ENCODE measurements around the gene PRLH. TPM values are rescaled to one million over a fixed set of nuclear protein-coding genes. Genes with fewer than 3 reads are reported as not detected.

PRLH gene
- total and polyA plus RNA-seq, 4 donors = not detected

- Histone ChIP-seq H3K27me3 (ENCODE audit: control insufficient read depth in 4 of 4, insufficient read depth in 4 of 4, low read length in 3 of 4) (no peaks in the 10 kb centered on the region), H3K4me3 (ENCODE audit: low read depth in 1 of 3, low read length in 3 of 3) (no peak overlapping the region), H3K4me1 (ENCODE audit: control insufficient read depth in 4 of 4, insufficient read depth in 4 of 4, low read length in 3 of 4) (peaks cover 0 to 21% (median 4%) of the 10 kb centered on the region in 4 donors), H3K27ac (ENCODE audit: low read depth in 1 of 2, low read length in 2 of 2) (no peak overlapping the region), H3K9me3 (ENCODE audit: control insufficient read depth in 4 of 4, low read length in 3 of 4) (no peaks in the 10 kb centered on the region), H3K36me3 (ENCODE audit: control insufficient read depth in 4 of 4, insufficient read depth in 3 of 4, low read depth in 1 of 4, low read length in 3 of 4) (no peaks in the 10 kb centered on the region), H3K9ac (ENCODE audit: low read depth in 1 of 2, low read length in 2 of 2) (no peak overlapping the region)
- DNase-seq (ENCODE audit: low spot score) = no peak
- TF ChIP-seq HNF4G (IDR thresholded peaks at IDR 0.05) = peak; percentile 44
- peak in 1 of 2 donors; percentile 74 for TF ChIP-seq RXRA (IDR thresholded peaks at IDR 0.05)
- TF ChIP-seq SP1 (IDR thresholded peaks at IDR 0.05) = peak; percentile 89
- peak in 1 of 2 donors; percentile 51 for TF ChIP-seq RAD21 (IDR thresholded peaks at IDR 0.05)
- no peak for TF ChIP-seq YY1 (IDR thresholded peaks at IDR 0.05)
- TF ChIP-seq HNF4A (conservative IDR thresholded peaks at IDR 0.05) = peak in 1 of 2 donors; percentile 88
- peak; percentile 91 for TF ChIP-seq NR2F2 (IDR thresholded peaks at IDR 0.05)
- TF ChIP-seq, protein P1, sequence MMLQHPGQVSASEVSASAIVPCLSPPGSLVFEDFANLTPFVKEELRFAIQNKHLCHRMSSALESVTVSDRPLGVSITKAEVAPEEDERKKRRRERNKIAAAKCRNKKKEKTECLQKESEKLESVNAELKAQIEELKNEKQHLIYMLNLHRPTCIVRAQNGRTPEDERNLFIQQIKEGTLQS (IDR thresholded peaks at IDR 0.05) = no peak
- 55% methylated on average over 15 of the region's 15 CpGs for WGBS
These were observed 37.5 kb downstream of the PRLH start for GRCh38 chr2:237603718-237604362.

- no peak overlapping the region for H3K4me3 ChIP-seq (ENCODE audit: low read depth in 1 of 3, low read length in 3 of 3)
- H3K9ac ChIP-seq (ENCODE audit: low read depth in 1 of 2, low read length in 2 of 2) = no peak overlapping the region
- no peaks in the 10 kb centered on the region for H3K9me3 ChIP-seq (ENCODE audit: control insufficient read depth in 4 of 4, low read length in 3 of 4)
- H3K27ac ChIP-seq (ENCODE audit: low read depth in 1 of 2, low read length in 2 of 2) = no peak overlapping the region
- no peak for TF ChIP-seq JUND (IDR thresholded peaks at IDR 0.05)
- TF ChIP-seq, protein P2, sequence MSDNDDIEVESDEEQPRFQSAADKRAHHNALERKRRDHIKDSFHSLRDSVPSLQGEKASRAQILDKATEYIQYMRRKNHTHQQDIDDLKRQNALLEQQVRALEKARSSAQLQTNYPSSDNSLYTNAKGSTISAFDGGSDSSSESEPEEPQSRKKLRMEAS (IDR thresholded peaks at IDR 0.05) = no peak
- no peak for TF ChIP-seq HNF4G (IDR thresholded peaks at IDR 0.05)
- no peak for TF ChIP-seq HNF4A (conservative IDR thresholded peaks at IDR 0.05)
- TF ChIP-seq YY1 (IDR thresholded peaks at IDR 0.05) = no peak
- no peak for TF ChIP-seq RAD21 (IDR thresholded peaks at IDR 0.05)
- TF ChIP-seq, protein P3, sequence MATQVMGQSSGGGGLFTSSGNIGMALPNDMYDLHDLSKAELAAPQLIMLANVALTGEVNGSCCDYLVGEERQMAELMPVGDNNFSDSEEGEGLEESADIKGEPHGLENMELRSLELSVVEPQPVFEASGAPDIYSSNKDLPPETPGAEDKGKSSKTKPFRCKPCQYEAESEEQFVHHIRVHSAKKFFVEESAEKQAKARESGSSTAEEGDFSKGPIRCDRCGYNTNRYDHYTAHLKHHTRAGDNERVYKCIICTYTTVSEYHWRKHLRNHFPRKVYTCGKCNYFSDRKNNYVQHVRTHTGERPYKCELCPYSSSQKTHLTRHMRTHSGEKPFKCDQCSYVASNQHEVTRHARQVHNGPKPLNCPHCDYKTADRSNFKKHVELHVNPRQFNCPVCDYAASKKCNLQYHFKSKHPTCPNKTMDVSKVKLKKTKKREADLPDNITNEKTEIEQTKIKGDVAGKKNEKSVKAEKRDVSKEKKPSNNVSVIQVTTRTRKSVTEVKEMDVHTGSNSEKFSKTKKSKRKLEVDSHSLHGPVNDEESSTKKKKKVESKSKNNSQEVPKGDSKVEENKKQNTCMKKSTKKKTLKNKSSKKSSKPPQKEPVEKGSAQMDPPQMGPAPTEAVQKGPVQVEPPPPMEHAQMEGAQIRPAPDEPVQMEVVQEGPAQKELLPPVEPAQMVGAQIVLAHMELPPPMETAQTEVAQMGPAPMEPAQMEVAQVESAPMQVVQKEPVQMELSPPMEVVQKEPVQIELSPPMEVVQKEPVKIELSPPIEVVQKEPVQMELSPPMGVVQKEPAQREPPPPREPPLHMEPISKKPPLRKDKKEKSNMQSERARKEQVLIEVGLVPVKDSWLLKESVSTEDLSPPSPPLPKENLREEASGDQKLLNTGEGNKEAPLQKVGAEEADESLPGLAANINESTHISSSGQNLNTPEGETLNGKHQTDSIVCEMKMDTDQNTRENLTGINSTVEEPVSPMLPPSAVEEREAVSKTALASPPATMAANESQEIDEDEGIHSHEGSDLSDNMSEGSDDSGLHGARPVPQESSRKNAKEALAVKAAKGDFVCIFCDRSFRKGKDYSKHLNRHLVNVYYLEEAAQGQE (IDR thresholded peaks at IDR 0.05) = no peak
- TF ChIP-seq NR2F2 (IDR thresholded peaks at IDR 0.05) = no peak
- no peak for TF ChIP-seq SP1 (IDR thresholded peaks at IDR 0.05)
- no peak for TF ChIP-seq EGR1 (IDR thresholded peaks at IDR 0.05; ENCODE audit: low read depth in 2 of 2)
- TF ChIP-seq FOXA2 (IDR thresholded peaks at IDR 0.05) = no peak
- TF ChIP-seq, protein P4, sequence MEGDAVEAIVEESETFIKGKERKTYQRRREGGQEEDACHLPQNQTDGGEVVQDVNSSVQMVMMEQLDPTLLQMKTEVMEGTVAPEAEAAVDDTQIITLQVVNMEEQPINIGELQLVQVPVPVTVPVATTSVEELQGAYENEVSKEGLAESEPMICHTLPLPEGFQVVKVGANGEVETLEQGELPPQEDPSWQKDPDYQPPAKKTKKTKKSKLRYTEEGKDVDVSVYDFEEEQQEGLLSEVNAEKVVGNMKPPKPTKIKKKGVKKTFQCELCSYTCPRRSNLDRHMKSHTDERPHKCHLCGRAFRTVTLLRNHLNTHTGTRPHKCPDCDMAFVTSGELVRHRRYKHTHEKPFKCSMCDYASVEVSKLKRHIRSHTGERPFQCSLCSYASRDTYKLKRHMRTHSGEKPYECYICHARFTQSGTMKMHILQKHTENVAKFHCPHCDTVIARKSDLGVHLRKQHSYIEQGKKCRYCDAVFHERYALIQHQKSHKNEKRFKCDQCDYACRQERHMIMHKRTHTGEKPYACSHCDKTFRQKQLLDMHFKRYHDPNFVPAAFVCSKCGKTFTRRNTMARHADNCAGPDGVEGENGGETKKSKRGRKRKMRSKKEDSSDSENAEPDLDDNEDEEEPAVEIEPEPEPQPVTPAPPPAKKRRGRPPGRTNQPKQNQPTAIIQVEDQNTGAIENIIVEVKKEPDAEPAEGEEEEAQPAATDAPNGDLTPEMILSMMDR (IDR thresholded peaks at IDR 0.05; ENCODE audit: low read depth, low read length, missing input control) = no peak
- TF ChIP-seq, protein P1 (IDR thresholded peaks at IDR 0.05) = no peak
- TF ChIP-seq FOXA1 (IDR thresholded peaks at IDR 0.05) = no peak
- H3K4me1 ChIP-seq (ENCODE audit: control insufficient read depth in 4 of 4, insufficient read depth in 4 of 4, low read length in 3 of 4) = peaks cover 0 to 20% (median 4%) of the 10 kb centered on the region in 4 donors
- WGBS = 96% methylated on average over 11 of the region's 11 CpGs
- DNase-seq (ENCODE audit: low spot score) = no peak
- H3K27me3 ChIP-seq (ENCODE audit: control insufficient read depth in 4 of 4, insufficient read depth in 4 of 4, low read length in 3 of 4) = no peaks in the 10 kb centered on the region
- H3K36me3 ChIP-seq (ENCODE audit: control insufficient read depth in 4 of 4, insufficient read depth in 3 of 4, low read depth in 1 of 4, low read length in 3 of 4) = no peaks in the 10 kb centered on the region
These were observed 38.0 kb downstream of the PRLH start for GRCh38 chr2:237604391-237604790.

All from liver (tissue), 9 donors.